ENCODE data around the gene GUCA2B. TPM values are rescaled to one million over a fixed set of nuclear protein-coding genes. Genes with fewer than 3 reads are reported as not detected.

The GUCA2B gene
- total and polyA plus RNA-seq, 2 experiments from 2014 or later, result 0.71 TPM; not detected in 1

- Histone ChIP-seq H4K20me1 (ENCODE audit: insufficient read depth, poor library complexity, severe bottlenecking) (no peaks in the 10 kb centered on the region), H3K36me3 (replicated peaks; ENCODE audit: insufficient read depth, low read depth) (no peaks in the 10 kb centered on the region), H3K4me2 (no peak overlapping the region), H3K27ac (no peak overlapping the region), H3K4me3 (no peak overlapping the region), H3K27me3 (peaks cover 4% of the 10 kb centered on the region), H2AFZ (no peak overlapping the region), H3K4me1 (ENCODE audit: insufficient read depth) (no peaks in the 10 kb centered on the region), H3K9me2 (replicated peaks; ENCODE audit: insufficient read depth) (no peaks in the 10 kb centered on the region), H3K79me2 (no peaks in the 10 kb centered on the region), H3K9me3 (ENCODE audit: low read depth) (no peaks in the 10 kb centered on the region)
- no peak for TF ChIP-seq EZH2phosphoT487 (IDR thresholded peaks at IDR 0.05; ENCODE audit: low read depth, severe bottlenecking, unreplicated experiment)
- TF ChIP-seq CTCF (IDR thresholded peaks at IDR 0.05; ENCODE audit: poor library complexity), result no peak
- no peak for TF ChIP-seq EZH2 (IDR thresholded peaks at IDR 0.05; ENCODE audit: borderline replicate concordance)
- no peak for DNase-seq (ENCODE audit: low spot score)
- 88% methylated on average over 10 of the region's 10 CpGs for WGBS (ENCODE audit: low lambda C conversion rate, missing lambda C conversion rate)
Observed at GRCh38 chr1:42133809-42134526, 19.2 kb upstream of the GUCA2B start.

- Histone ChIP-seq H3K27me3 (peaks cover 4% of the 10 kb centered on the region), H3K4me3 (no peak overlapping the region), H3K9me2 (replicated peaks; ENCODE audit: insufficient read depth) (no peaks in the 10 kb centered on the region), H3K4me2 (no peak overlapping the region), H3K9me3 (ENCODE audit: low read depth) (no peaks in the 10 kb centered on the region), H3K27ac (no peak overlapping the region), H3K4me1 (ENCODE audit: insufficient read depth) (no peaks in the 10 kb centered on the region), H3K79me2 (no peaks in the 10 kb centered on the region), H3K36me3 (replicated peaks; ENCODE audit: insufficient read depth, low read depth) (no peaks in the 10 kb centered on the region), H4K20me1 (ENCODE audit: insufficient read depth, poor library complexity, severe bottlenecking) (no peaks in the 10 kb centered on the region), H2AFZ (no peak overlapping the region)
- TF ChIP-seq CTCF (IDR thresholded peaks at IDR 0.05; ENCODE audit: poor library complexity), result no peak
- WGBS (ENCODE audit: low lambda C conversion rate, missing lambda C conversion rate), result 58% methylated on average over 3 of the region's 3 CpGs
- no peak for DNase-seq (ENCODE audit: low spot score)
Observed at GRCh38 chr1:42135426-42135825, 17.8 kb upstream of the GUCA2B start.

- Histone ChIP-seq H3K4me3 (no peak overlapping the region), H2AFZ (no peak overlapping the region), H3K27me3 (peaks cover 4% of the 10 kb centered on the region), H3K4me1 (ENCODE audit: insufficient read depth) (no peaks in the 10 kb centered on the region), H4K20me1 (ENCODE audit: insufficient read depth, poor library complexity, severe bottlenecking) (no peaks in the 10 kb centered on the region), H3K79me2 (no peaks in the 10 kb centered on the region), H3K36me3 (replicated peaks; ENCODE audit: insufficient read depth, low read depth) (no peaks in the 10 kb centered on the region), H3K4me2 (no peak overlapping the region), H3K9me2 (replicated peaks; ENCODE audit: insufficient read depth) (no peaks in the 10 kb centered on the region), H3K9me3 (ENCODE audit: low read depth) (no peaks in the 10 kb centered on the region), H3K27ac (no peak overlapping the region)
- TF ChIP-seq EZH2phosphoT487 (IDR thresholded peaks at IDR 0.05; ENCODE audit: low read depth, severe bottlenecking, unreplicated experiment) (no peak), CTCF (IDR thresholded peaks at IDR 0.05; ENCODE audit: poor library complexity) (no peak), EZH2 (IDR thresholded peaks at IDR 0.05; ENCODE audit: borderline replicate concordance) (no peak)
- DNase-seq (ENCODE audit: low spot score), result no peak
Observed at GRCh38 chr1:42136466-42136865, 16.7 kb upstream of the GUCA2B start.

GRCh38 chr1:42137766-42138165, 15.4 kb upstream of the GUCA2B start:
- Histone ChIP-seq H4K20me1 (ENCODE audit: insufficient read depth, poor library complexity, severe bottlenecking) (no peaks in the 10 kb centered on the region), H3K9me3 (ENCODE audit: low read depth) (no peaks in the 10 kb centered on the region)

More at GRCh38 chr1:42137766-42138165, 15.4 kb upstream of the GUCA2B start:
- TF ChIP-seq EZH2 (IDR thresholded peaks at IDR 0.05; ENCODE audit: borderline replicate concordance) (no peak), CTCF (IDR thresholded peaks at IDR 0.05; ENCODE audit: poor library complexity) (no peak), EZH2phosphoT487 (IDR thresholded peaks at IDR 0.05; ENCODE audit: low read depth, severe bottlenecking, unreplicated experiment) (no peak)
- Histone ChIP-seq H3K36me3 (replicated peaks; ENCODE audit: insufficient read depth, low read depth) (no peaks in the 10 kb centered on the region), H3K9me2 (replicated peaks; ENCODE audit: insufficient read depth) (no peaks in the 10 kb centered on the region), H3K4me1 (ENCODE audit: insufficient read depth) (no peaks in the 10 kb centered on the region), H3K79me2 (no peaks in the 10 kb centered on the region), H2AFZ (no peak overlapping the region), H3K4me2 (no peak overlapping the region), H3K4me3 (no peak overlapping the region), H3K27me3 (peaks cover 7% of the 10 kb centered on the region), H3K27ac (no peak overlapping the region)
- WGBS (ENCODE audit: low lambda C conversion rate, missing lambda C conversion rate), result 91% methylated on average over 10 of the region's 10 CpGs
- DNase-seq (ENCODE audit: low spot score), result no peak

Data from hepatocyte (in vitro differentiated cells).